Mucosa of gallbladder (tissue), 1 donor: ENCODE measurements around the gene CST7. TPM values are rescaled to one million over a fixed set of nuclear protein-coding genes. Genes with fewer than 3 reads are reported as not detected.

Experiments used
- DNase-seq: peaks from one replicate; pipeline ENCODE4 v3.0.0-alpha.2; 2020; ENCODE audit warnings: low spot score
- total RNA-seq: library from RNA; stranded (reverse); gene quantifications from one replicate; pipeline ENCODE4 v1.2.1, GENCODE V29; 2021
- donor health status: DM: no; HTN: no; CAD: no.

CST7 gene
- total RNA-seq, 1 donor from 2014 or later: 4.3 TPM

GRCh38 chr20:24964506-24964840 lies 15.4 kb downstream of the CST7 start:
- peak; percentile 7 for DNase-seq

GRCh38 chr20:24965065-24965919 lies 16.2 kb downstream of the CST7 start:
- peak; percentile 6 for DNase-seq

GRCh38 chr20:24966317-24967012 lies 17.4 kb downstream of the CST7 start:
- peak; percentile 6 for DNase-seq

GRCh38 chr20:24968278-24968800 lies 19.3 kb downstream of the CST7 start:
- peak; percentile 5 for DNase-seq

GRCh38 chr20:24969186-24970029 lies 20.3 kb downstream of the CST7 start:
- DNase-seq: peak; percentile 7

GRCh38 chr20:24970030-24970553 lies 21.0 kb downstream of the CST7 start:
- no peak for DNase-seq

- DNase-seq: peak; percentile 8
Observed at GRCh38 chr20:24970754-24971153, 21.7 kb downstream of the CST7 start.

- peak; percentile 4 for DNase-seq
Observed at GRCh38 chr20:24971376-24972101, 22.5 kb downstream of the CST7 start.

GRCh38 chr20:24972341-24972740 lies 23.3 kb downstream of the CST7 start:
- no peak for DNase-seq

- no peak for DNase-seq
Observed at GRCh38 chr20:24977336-24977735, 28.3 kb downstream of the CST7 start.

GRCh38 chr20:24977797-24978196 lies 28.7 kb downstream of the CST7 start:
- no peak for DNase-seq

GRCh38 chr20:24978513-24978912 lies 29.4 kb downstream of the CST7 start:
- no peak for DNase-seq

- no peak for DNase-seq
Observed at GRCh38 chr20:24979036-24979960, 30.2 kb downstream of the CST7 start.

- DNase-seq: no peak
Observed at GRCh38 chr20:24980291-24981053, 31.4 kb downstream of the CST7 start.

GRCh38 chr20:24981282-24981681 lies 32.2 kb downstream of the CST7 start:
- DNase-seq: no peak

- no peak for DNase-seq
Observed at GRCh38 chr20:24981790-24982189, 32.7 kb downstream of the CST7 start.

GRCh38 chr20:24983896-24984295 lies 34.8 kb downstream of the CST7 start:
- DNase-seq: no peak

- DNase-seq: no peak
Observed at GRCh38 chr20:24984961-24985640, 36.0 kb downstream of the CST7 start.

GRCh38 chr20:24985802-24986201 lies 36.7 kb downstream of the CST7 start:
- no peak for DNase-seq
